Prostate gland (tissue), 2 donors: ENCODE measurements around the gene SLC17A1.

Source experiments
- CTCF ChIP-seq, 4 experiments: fragments of 200-600 bp in 2 of 4; fragments of 450-650 bp in 2 of 4; sonication (generic) in 2 of 4; IDR thresholded peaks; 1 replicate in 3 of 4; 2 replicates in 1 of 4; pipeline ENCODE4 v1.5.1; 2016 to 2019; ENCODE audit warnings: antibody characterized with exemption in 4 of 4, mild to moderate bottlenecking in 2 of 4, moderate library complexity in 2 of 4
- POLR2A ChIP-seq: fragments of 450-650 bp; IDR thresholded peaks from one replicate; pipeline ENCODE4 v1.6.1; 2016; ENCODE audit warnings: antibody characterized with exemption, mild to moderate bottlenecking
- POLR2AphosphoS5 ChIP-seq: sonication (generic); formaldehyde crosslinking; IDR thresholded peaks from one replicate; pipeline ENCODE4 v1.6.1; 2017; ENCODE audit warnings: antibody characterized with exemption

DNA sequence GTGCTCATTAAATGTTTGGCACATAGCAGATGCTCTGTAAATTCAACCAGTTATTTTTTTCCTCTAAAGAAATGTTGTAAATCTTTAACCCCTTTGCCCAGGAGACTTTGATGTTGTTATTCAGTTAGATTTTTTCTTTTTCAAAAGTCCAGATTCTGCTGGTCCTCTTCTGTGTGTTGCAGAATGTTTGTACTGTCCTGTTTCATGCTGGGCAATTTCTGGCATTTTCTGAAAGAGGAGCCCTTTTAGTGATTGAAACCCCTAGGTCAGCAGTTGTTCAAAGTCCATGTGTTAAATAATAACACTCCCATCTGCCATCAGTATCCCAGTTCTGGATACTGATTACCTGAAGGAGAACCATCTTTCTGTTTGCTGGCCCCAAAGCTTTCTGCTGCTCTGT is 1.3 kb upstream of the SLC17A1 start:
- TF ChIP-seq CTCF (IDR thresholded peaks at IDR 0.05) = no peak
- no peak for TF ChIP-seq POLR2A
- no peak for TF ChIP-seq POLR2AphosphoS5
